Activated T-cell treated with anti-CD3 and anti-CD28 coated beads, Interleukin-2, amount 50 U/mL, for 72 hours (primary cell): ENCODE data around the gene USP14. TPM values are rescaled to one million over a fixed set of nuclear protein-coding genes. Genes with fewer than 3 reads are reported as not detected.

Source experiments
- ATAC-seq, 2 donors: fragments of 150-1000 bp; cut with Tn5 transposase; replicated peaks in 1 of 2; 2 replicates each; pipeline ENCODE4 v1.10.0; 2021; ENCODE audit warnings: moderate library complexity in 2 of 2, mild to moderate bottlenecking in 1 of 2
- DNase-seq, 2 donors: peaks; one replicate each; pipeline ENCODE4 v3.0.0; 2021 to 2022; ENCODE audit warnings: mixed read lengths in 1 of 2
- H3K27ac Mint-ChIP-seq: one replicate; pipeline ENCODE4 v1.8.0; 2022; ENCODE audit warnings: mild to moderate bottlenecking, moderate library complexity, mixed read lengths
- H3K27me3 Mint-ChIP-seq: one replicate; pipeline ENCODE4 v1.8.0; 2022; ENCODE audit warnings: low read depth, mixed read lengths
- H3K36me3 Mint-ChIP-seq, 2 donors: one replicate each; pipeline ENCODE4 v1.8.0; 2022; ENCODE audit warnings: mixed read lengths in 2 of 2, mild to moderate bottlenecking in 1 of 2; ENCODE audit not compliant: insufficient read depth in 2 of 2
- H3K4me1 Mint-ChIP-seq: one replicate; pipeline ENCODE4 v1.8.0; 2022; ENCODE audit warnings: low read depth, mixed read lengths
- H3K4me3 Mint-ChIP-seq, 2 donors: one replicate each; pipeline ENCODE4 v1.8.0; 2022; ENCODE audit warnings: mild to moderate bottlenecking in 2 of 2, mixed read lengths in 2 of 2, moderate library complexity in 2 of 2
- H3K9me3 Mint-ChIP-seq, 2 donors: one replicate each; pipeline ENCODE4 v1.8.0; 2022; ENCODE audit warnings: mixed read lengths in 2 of 2
- total RNA-seq, 2 donors: library from RNA; stranded (reverse); gene quantifications; one replicate each; pipeline ENCODE4 v1.2.3, GENCODE V29; 2022

Gene USP14
- total RNA-seq, 2 donors from 2014 or later = 65.1 to 80.4 TPM

- Mint-ChIP-seq H3K27ac (peak overlapping the region; percentile 41), H3K4me1 (no peaks in the 10 kb centered on the region), H3K9me3 (no peaks in the 10 kb centered on the region), H3K27me3 (no peaks in the 10 kb centered on the region), H3K36me3 (peaks cover 9 to 35% of the 10 kb centered on the region in 2 donors), H3K4me3 (no peak overlapping the region)
- ATAC-seq = no peak
- DNase-seq = no peak
Observed at GRCh38 chr18:217532-218336, 59.4 kb downstream of the USP14 start.

GRCh38 chr18:220708-221107, 62.4 kb downstream of the USP14 start:
- Mint-ChIP-seq H3K27ac (peak overlapping the region; percentile 97), H3K36me3 (peaks cover 8 to 29% of the 10 kb centered on the region in 2 donors)

GRCh38 chr18:225745-226144, 67.4 kb downstream of the USP14 start:
- Mint-ChIP-seq H3K27ac (no peak overlapping the region), H3K36me3 (peaks cover 8 to 22% of the 10 kb centered on the region in 2 donors), H3K4me3 (no peak overlapping the region), H3K9me3 (no peaks in the 10 kb centered on the region), H3K27me3 (no peaks in the 10 kb centered on the region), H3K4me1 (no peaks in the 10 kb centered on the region)
- ATAC-seq (no peak), DNase-seq (no peak)

More at GRCh38 chr18:220708-221107, 62.4 kb downstream of the USP14 start:
- H3K4me1 Mint-ChIP-seq = no peaks in the 10 kb centered on the region
- DNase-seq (no peak), ATAC-seq (no peak)
- H3K9me3 Mint-ChIP-seq = no peaks in the 10 kb centered on the region
- no peak overlapping the region for H3K4me3 Mint-ChIP-seq
- no peaks in the 10 kb centered on the region for H3K27me3 Mint-ChIP-seq

- no peaks in the 10 kb centered on the region for H3K9me3 Mint-ChIP-seq
- H3K36me3 Mint-ChIP-seq = peaks cover 7 to 17% of the 10 kb centered on the region in 2 donors
- no peak for ATAC-seq
- no peaks in the 10 kb centered on the region for H3K4me1 Mint-ChIP-seq
- no peak overlapping the region for H3K27ac Mint-ChIP-seq
- no peak overlapping the region for H3K4me3 Mint-ChIP-seq
- no peaks in the 10 kb centered on the region for H3K27me3 Mint-ChIP-seq
- DNase-seq = no peak
Observed at GRCh38 chr18:227374-227773, 69.0 kb downstream of the USP14 start.

GRCh38 chr18:227902-228301, 69.5 kb downstream of the USP14 start:
- no peaks in the 10 kb centered on the region for H3K27me3 Mint-ChIP-seq
- DNase-seq (no peak), ATAC-seq (no peak)
- H3K9me3 Mint-ChIP-seq = no peaks in the 10 kb centered on the region
- no peak overlapping the region for H3K4me3 Mint-ChIP-seq
- peaks cover 7 to 16% of the 10 kb centered on the region in 2 donors for H3K36me3 Mint-ChIP-seq
- no peaks in the 10 kb centered on the region for H3K4me1 Mint-ChIP-seq
- no peak overlapping the region for H3K27ac Mint-ChIP-seq

GRCh38 chr18:228586-228985, 70.2 kb downstream of the USP14 start:
- Mint-ChIP-seq H3K27me3 (no peaks in the 10 kb centered on the region), H3K36me3 (peaks cover 7 to 13% of the 10 kb centered on the region in 2 donors), H3K9me3 (no peaks in the 10 kb centered on the region), H3K4me1 (no peaks in the 10 kb centered on the region), H3K4me3 (no peak overlapping the region), H3K27ac (no peak overlapping the region)
- DNase-seq = no peak
- ATAC-seq = no peak

- no peak overlapping the region for H3K4me3 Mint-ChIP-seq
- ATAC-seq = no peak
- DNase-seq = no peak
- no peaks in the 10 kb centered on the region for H3K4me1 Mint-ChIP-seq
- H3K27ac Mint-ChIP-seq = no peak overlapping the region
- H3K36me3 Mint-ChIP-seq = peaks cover 7 to 16% of the 10 kb centered on the region in 2 donors
- no peaks in the 10 kb centered on the region for H3K9me3 Mint-ChIP-seq
- no peaks in the 10 kb centered on the region for H3K27me3 Mint-ChIP-seq
Observed at GRCh38 chr18:231563-231962, 73.2 kb downstream of the USP14 start.

GRCh38 chr18:240175-240574, 81.8 kb downstream of the USP14 start:
- H3K36me3 Mint-ChIP-seq = peaks cover 9 to 17% of the 10 kb centered on the region in 2 donors

GRCh38 chr18:245282-245847, 87.0 kb downstream of the USP14 start:
- Mint-ChIP-seq H3K27me3 (no peaks in the 10 kb centered on the region), H3K4me3 (no peak overlapping the region), H3K27ac (peak overlapping the region; percentile 45), H3K4me1 (no peaks in the 10 kb centered on the region), H3K9me3 (no peaks in the 10 kb centered on the region), H3K36me3 (peaks cover 13 to 32% of the 10 kb centered on the region in 2 donors)
- ATAC-seq = no peak
- no peak for DNase-seq

More at GRCh38 chr18:240175-240574, 81.8 kb downstream of the USP14 start:
- DNase-seq = no peak
- Mint-ChIP-seq H3K27me3 (no peaks in the 10 kb centered on the region), H3K9me3 (no peaks in the 10 kb centered on the region), H3K27ac (no peak overlapping the region), H3K4me3 (no peak overlapping the region), H3K4me1 (no peaks in the 10 kb centered on the region)
- ATAC-seq = no peak

- peaks cover 18 to 43% of the 10 kb centered on the region in 2 donors for H3K36me3 Mint-ChIP-seq
- no peak overlapping the region for H3K4me3 Mint-ChIP-seq
- H3K27ac Mint-ChIP-seq = no peak overlapping the region
- no peaks in the 10 kb centered on the region for H3K9me3 Mint-ChIP-seq
- H3K27me3 Mint-ChIP-seq = no peaks in the 10 kb centered on the region
- ATAC-seq (no peak), DNase-seq (no peak)
- H3K4me1 Mint-ChIP-seq = no peaks in the 10 kb centered on the region
Observed at GRCh38 chr18:248053-248452, 89.7 kb downstream of the USP14 start.

GRCh38 chr18:250685-251084, 92.3 kb downstream of the USP14 start:
- DNase-seq (no peak), ATAC-seq (no peak)
- H3K9me3 Mint-ChIP-seq = no peaks in the 10 kb centered on the region
- peaks cover 10 to 34% of the 10 kb centered on the region in 2 donors for H3K36me3 Mint-ChIP-seq
- H3K4me3 Mint-ChIP-seq = no peak overlapping the region
- H3K27me3 Mint-ChIP-seq = no peaks in the 10 kb centered on the region
- H3K27ac Mint-ChIP-seq = no peak overlapping the region
- H3K4me1 Mint-ChIP-seq = no peaks in the 10 kb centered on the region

GRCh38 chr18:251572-251971, 93.2 kb downstream of the USP14 start:
- Mint-ChIP-seq H3K4me3 (no peak overlapping the region), H3K9me3 (no peaks in the 10 kb centered on the region), H3K4me1 (no peaks in the 10 kb centered on the region), H3K27me3 (no peaks in the 10 kb centered on the region), H3K27ac (peak overlapping the region; percentile 24), H3K36me3 (peaks cover 14 to 37% of the 10 kb centered on the region in 2 donors)
- ATAC-seq (no peak), DNase-seq (no peak)

- H3K9me3 Mint-ChIP-seq = no peaks in the 10 kb centered on the region
- ATAC-seq (no peak), DNase-seq (no peak)
- no peak overlapping the region for H3K4me3 Mint-ChIP-seq
- H3K36me3 Mint-ChIP-seq = peaks cover 18 to 44% of the 10 kb centered on the region in 2 donors
- no peak overlapping the region for H3K27ac Mint-ChIP-seq
- H3K4me1 Mint-ChIP-seq = peaks cover 2% of the 10 kb centered on the region
- H3K27me3 Mint-ChIP-seq = no peaks in the 10 kb centered on the region
Observed at GRCh38 chr18:253121-253520, 94.8 kb downstream of the USP14 start.
